ENCODE data around the gene RGCC.
"Not testable (repeated sequence)": the region's sequence is repeated elsewhere in the genome, so short reads cannot be mapped to it uniquely, and the experiment has no call there.

RGCC gene, protein sequence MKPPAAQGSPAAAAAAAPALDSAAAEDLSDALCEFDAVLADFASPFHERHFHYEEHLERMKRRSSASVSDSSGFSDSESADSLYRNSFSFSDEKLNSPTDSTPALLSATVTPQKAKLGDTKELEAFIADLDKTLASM

DNA sequence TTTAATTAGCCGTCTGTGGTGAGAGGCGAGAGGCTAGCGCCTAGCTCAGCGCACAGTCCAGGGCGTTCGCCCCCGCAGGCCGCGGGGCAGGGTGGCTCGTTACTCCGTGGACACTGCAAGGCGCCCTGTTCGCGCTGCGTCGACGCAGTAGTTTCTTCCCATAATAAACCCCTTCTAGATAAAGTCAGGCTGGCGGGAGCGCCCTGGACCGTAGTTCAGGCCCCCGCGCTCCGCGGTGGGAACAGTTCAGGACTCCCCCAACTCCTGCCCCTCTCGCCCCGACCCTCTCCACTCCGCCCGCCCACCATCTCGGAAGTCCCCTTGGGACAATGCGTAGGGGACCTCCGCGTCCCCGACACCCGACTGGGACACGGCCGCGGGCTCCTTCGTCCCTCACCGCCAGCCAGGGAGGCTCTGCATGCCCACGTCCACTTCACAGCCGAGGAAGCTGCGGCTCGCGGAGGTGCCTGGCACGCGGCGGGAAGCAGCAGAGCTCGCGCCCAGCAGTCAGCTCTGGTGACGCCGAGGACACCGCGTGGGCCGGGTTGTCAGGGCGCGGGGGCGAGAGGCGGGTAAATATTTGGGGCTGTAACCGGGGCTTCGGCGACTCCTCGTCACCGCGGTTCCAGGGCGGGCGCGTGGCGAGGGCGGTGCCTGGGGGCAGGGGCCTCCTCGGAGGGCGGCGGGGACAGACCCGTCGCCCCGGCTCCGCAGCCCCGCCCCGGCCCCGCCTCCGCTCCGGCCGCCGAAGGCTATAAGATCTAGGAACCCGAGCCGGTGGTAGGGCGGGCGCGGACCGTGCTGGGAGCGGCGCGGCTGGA lies at the start of gene RGCC:
RGCC (plus strand) TSS at position 783 of the 821 bp plus-strand sequence. CDS start 158 bp downstream, outside the sequence.
- peak within 1 kb of the TSS; percentile 45 for H3K4me3 ChIP-seq
- in situ Hi-C loops (cut with MboI; ENCODE audit: low sequenced_read_pairs): no loop called here
- no peaks in the 10 kb centered on the region for H3K36me3 ChIP-seq (replicated peaks)
- peaks cover 3% of the 10 kb centered on the region; the same call in 1 of the 2 replicates for H3K27me3 ChIP-seq (ENCODE audit: low read depth)
- DNase-seq (ENCODE audit: low spot score in 2 of 2): peak; percentile 36 to 88
- no peaks in the 10 kb centered on the region for H3K9me3 ChIP-seq
- peaks cover 5% of the 10 kb centered on the region for H3K4me1 ChIP-seq

DNA sequence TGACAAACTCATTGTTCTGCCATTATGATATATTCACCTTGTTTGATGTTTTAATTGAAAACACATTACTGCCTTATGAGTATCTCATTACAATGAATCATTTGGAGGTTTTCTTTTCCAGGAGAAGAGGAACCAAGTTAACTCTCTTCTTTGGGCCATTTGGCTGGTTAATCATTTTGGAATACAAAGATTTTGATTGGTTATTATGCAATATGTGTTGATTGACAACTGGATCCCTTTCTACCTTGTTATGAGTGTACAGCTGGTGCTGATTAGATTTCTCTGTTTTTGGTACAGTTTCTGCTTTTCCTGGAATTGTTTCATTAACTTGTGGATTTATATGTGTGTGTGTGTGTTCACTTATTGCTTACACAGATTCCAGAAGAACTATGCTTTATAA lies 49.2 kb upstream of the RGCC start:
- in situ Hi-C loops (cut with MboI; ENCODE audit: low sequenced_read_pairs): no loop called here

DNA sequence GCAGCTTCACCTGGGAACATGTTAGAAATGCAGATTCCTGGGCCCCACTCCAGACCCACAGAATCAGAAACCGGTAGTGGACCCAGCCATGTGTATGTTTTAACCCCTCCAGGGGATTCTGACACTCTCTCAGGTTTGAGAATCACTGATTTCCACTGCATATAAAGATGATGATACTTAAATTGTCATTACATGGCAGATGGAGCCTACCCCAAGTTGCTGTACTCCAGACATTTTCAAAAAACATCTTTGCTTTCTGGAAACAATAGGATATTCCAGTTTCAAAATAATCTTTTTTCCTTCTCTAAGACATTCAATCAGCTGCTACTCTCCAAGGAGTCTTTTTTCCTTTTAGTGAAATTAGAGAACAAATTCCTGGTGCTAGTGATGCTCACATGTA lies 48.6 kb upstream of the RGCC start:
- DNase-seq (ENCODE audit: low spot score in 2 of 2): no peak
- Histone ChIP-seq H3K4me1 (peaks cover 3% of the 10 kb centered on the region; the same call in 1 of the 2 replicates), H3K27me3 (ENCODE audit: low read depth) (no peaks in the 10 kb centered on the region), H3K4me3 (no peak overlapping the region), H3K9me3 (no peaks in the 10 kb centered on the region), H3K36me3 (replicated peaks) (no peaks in the 10 kb centered on the region)
- in situ Hi-C loops (cut with MboI; ENCODE audit: low sequenced_read_pairs): no loop called here

More for the DNA sequence above, 49.2 kb upstream of the RGCC start:
- DNase-seq (ENCODE audit: low spot score in 2 of 2): no peak
- Histone ChIP-seq H3K4me1 (peaks cover 3% of the 10 kb centered on the region; the same call in 1 of the 2 replicates), H3K27me3 (ENCODE audit: low read depth) (no peaks in the 10 kb centered on the region), H3K36me3 (replicated peaks) (no peaks in the 10 kb centered on the region), H3K9me3 (no peaks in the 10 kb centered on the region), H3K4me3 (no peak overlapping the region)

DNA sequence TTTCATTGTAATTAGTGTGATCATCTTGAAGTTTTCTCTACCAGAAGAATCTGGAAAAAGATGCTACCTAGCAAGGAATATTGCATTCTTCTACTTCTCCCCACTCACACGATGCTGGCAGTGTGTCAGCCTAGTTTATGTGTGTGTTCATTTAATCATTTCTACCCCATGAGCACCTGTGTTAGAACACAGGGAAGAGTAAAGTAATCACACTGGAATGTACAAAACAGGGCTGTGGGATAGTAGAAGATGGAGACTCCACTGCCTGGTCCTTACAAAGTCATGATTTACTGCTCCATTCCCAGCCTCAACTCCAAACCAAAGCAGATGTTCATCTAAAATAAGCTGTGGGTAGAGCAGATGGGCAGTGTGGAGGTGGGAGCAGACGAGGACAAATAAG lies 47.7 kb upstream of the RGCC start:
- in situ Hi-C loops (cut with MboI; ENCODE audit: low sequenced_read_pairs): no loop called here
- no peaks in the 10 kb centered on the region for H3K27me3 ChIP-seq (ENCODE audit: low read depth)
- DNase-seq (ENCODE audit: low spot score in 2 of 2): no peak
- no peaks in the 10 kb centered on the region for H3K36me3 ChIP-seq (replicated peaks)
- H3K4me3 ChIP-seq: no peak overlapping the region
- peaks cover 2% of the 10 kb centered on the region; the same call in 1 of the 2 replicates for H3K4me1 ChIP-seq
- no peaks in the 10 kb centered on the region for H3K9me3 ChIP-seq

DNA sequence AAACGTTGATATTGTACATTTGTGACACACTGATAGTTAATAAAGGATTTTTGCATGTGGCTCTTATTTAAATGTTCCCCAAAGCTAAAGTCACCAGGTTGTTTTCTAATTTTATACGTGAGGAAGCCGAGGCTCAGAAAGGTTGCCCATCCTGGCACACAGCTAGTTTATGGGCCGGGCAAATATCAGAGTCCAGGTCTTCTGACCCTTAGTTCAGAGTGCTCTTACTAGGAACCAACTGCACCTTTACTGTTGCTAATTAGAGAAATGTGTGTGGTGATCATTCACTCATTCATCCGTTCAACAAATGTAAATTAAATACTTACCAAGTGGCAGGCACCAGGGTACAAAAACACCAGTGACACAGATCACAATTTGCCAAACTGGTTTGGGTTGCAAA lies 46.3 kb upstream of the RGCC start:
- DNase-seq (ENCODE audit: low spot score in 2 of 2): no peak
- in situ Hi-C loops (cut with MboI; ENCODE audit: low sequenced_read_pairs): no loop called here
- Histone ChIP-seq H3K4me3 (no peak overlapping the region), H3K9me3 (no peaks in the 10 kb centered on the region), H3K4me1 (no peaks in the 10 kb centered on the region), H3K36me3 (replicated peaks) (no peaks in the 10 kb centered on the region), H3K27me3 (ENCODE audit: low read depth) (no peaks in the 10 kb centered on the region)

DNA sequence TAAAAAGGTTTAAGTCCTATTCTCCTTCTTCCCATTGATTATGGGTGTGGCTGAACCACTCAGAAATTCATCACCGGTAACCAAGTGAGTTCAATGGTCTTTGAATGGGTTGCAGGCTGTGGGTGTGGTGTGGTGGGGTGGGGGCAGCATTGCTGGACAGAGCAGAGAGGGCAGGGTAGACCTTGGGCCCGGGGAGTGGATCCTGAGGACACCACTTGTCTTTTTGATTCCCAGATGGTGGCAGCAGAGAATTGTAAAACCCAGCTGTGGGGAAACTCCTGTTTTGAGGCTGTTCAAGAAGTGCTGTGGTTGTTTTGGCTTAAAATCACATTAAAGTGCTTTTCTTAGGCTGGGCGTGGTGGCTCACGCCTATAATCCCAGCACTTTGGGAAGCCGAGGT lies 45.8 kb upstream of the RGCC start:
- DNase-seq (ENCODE audit: low spot score in 2 of 2): peak; percentile 17 to 33
- no peaks in the 10 kb centered on the region for H3K27me3 ChIP-seq (ENCODE audit: low read depth)
- H3K36me3 ChIP-seq (replicated peaks): no peaks in the 10 kb centered on the region
- H3K4me3 ChIP-seq: no peak overlapping the region
- H3K4me1 ChIP-seq: no peaks in the 10 kb centered on the region
- H3K9me3 ChIP-seq: no peaks in the 10 kb centered on the region
- in situ Hi-C loops (cut with MboI; ENCODE audit: low sequenced_read_pairs): no loop called here

DNA sequence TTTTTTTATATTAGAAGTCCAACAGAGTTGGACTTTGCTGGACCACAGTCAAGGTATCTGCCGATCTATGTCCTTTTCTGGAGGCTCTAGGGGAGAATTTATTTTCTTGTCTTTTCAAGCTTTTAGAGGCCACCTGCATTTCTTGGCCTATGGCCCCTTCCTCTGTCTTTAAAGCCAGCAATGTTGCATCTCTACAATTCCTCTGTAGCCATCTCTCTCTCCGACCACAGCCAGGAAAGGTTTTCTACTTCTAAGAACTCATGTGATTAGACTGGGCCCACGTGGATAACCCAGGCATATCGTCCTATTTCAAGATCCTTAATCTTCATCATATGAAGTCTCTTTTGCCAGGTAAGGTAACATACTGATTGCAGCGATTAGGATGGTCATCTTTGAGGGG lies 43.5 kb upstream of the RGCC start:
- in situ Hi-C loops (cut with MboI; ENCODE audit: low sequenced_read_pairs): no loop called here
- Histone ChIP-seq H3K27me3 (ENCODE audit: low read depth) (no peaks in the 10 kb centered on the region), H3K4me3 (no peak overlapping the region), H3K4me1 (no peaks in the 10 kb centered on the region), H3K36me3 (replicated peaks) (no peaks in the 10 kb centered on the region), H3K9me3 (no peaks in the 10 kb centered on the region)
- no peak for DNase-seq (ENCODE audit: low spot score in 2 of 2)

DNA sequence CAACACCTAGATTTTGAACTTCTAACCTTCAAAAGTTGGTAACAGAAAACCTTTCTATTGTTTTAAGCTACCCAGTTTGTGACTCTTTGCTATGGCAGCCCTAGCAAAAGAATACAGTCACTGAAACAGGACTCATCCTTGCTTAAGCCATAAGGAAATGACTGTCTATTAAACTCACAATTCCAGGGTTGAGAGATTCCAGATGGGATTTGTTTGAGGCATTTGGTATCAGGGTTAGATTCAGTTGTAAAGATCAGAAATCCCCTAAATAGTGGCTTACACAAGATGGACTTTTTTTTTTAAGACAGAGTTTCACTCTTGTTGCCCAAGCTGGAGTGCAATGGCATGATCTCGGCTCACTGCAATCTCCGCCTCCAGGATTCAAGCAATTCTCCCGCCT lies 41.1 kb upstream of the RGCC start:
- no peak for DNase-seq (ENCODE audit: low spot score in 2 of 2)
- no peaks in the 10 kb centered on the region; the same call in 1 of the 2 replicates for H3K27me3 ChIP-seq (ENCODE audit: low read depth)
- no peak overlapping the region for H3K4me3 ChIP-seq
- H3K36me3 ChIP-seq (replicated peaks): no peaks in the 10 kb centered on the region
- H3K9me3 ChIP-seq: no peaks in the 10 kb centered on the region
- H3K4me1 ChIP-seq: no peaks in the 10 kb centered on the region
- in situ Hi-C loops (cut with MboI; ENCODE audit: low sequenced_read_pairs): no loop called here

DNA sequence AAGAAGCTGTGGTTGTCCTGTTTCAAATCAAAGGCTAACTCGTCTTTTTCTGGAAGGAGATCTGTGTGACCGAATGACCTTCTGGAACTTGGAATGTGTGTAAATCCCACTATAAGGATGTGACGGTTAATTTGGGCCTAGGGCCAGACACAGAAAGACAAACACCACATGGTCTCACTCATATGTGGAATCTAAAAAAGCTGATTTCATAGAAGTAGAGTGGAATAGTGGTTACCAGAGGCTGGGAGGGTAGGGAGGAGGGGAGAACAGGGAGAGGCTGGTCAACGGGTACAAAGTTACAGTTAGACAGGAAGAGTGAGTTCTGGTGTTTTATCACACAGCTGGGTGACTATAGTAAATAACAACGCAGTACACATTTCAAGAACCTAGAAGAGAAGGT lies 39.3 kb upstream of the RGCC start:
- no peaks in the 10 kb centered on the region for H3K36me3 ChIP-seq (replicated peaks)
- no peak for DNase-seq (ENCODE audit: low spot score in 2 of 2)
- no peak overlapping the region for H3K4me3 ChIP-seq
- H3K4me1 ChIP-seq: no peaks in the 10 kb centered on the region
- in situ Hi-C loops (cut with MboI; ENCODE audit: low sequenced_read_pairs): no loop called here
- no peaks in the 10 kb centered on the region; the same call in 1 of the 2 replicates for H3K27me3 ChIP-seq (ENCODE audit: low read depth)
- H3K9me3 ChIP-seq: no peaks in the 10 kb centered on the region

DNA sequence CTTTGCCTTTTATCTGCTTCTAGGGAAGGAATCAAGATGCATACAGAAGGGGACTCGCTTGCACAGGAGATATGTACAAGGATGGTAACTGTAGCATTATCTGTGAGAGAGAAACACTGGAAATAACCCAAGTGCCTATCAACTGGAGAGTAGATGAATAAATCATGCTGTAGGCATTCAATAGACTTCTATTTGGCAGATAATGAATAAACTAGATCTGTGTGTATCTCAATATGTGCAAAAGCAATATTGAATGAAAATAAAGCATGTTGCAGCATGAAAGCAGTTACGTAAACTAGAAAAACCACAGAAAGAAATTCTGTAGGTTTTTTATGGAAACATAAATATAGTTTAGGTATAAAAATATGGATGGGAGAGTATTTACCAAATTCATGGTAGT lies 38.6 kb upstream of the RGCC start:
- DNase-seq (ENCODE audit: low spot score in 2 of 2): no peak
- H3K9me3 ChIP-seq: no peaks in the 10 kb centered on the region
- H3K4me1 ChIP-seq: no peaks in the 10 kb centered on the region
- H3K27me3 ChIP-seq (ENCODE audit: low read depth): no peaks in the 10 kb centered on the region; the same call in 1 of the 2 replicates
- no peak overlapping the region for H3K4me3 ChIP-seq
- in situ Hi-C loops (cut with MboI; ENCODE audit: low sequenced_read_pairs): no loop called here
- H3K36me3 ChIP-seq (replicated peaks): no peaks in the 10 kb centered on the region

DNA sequence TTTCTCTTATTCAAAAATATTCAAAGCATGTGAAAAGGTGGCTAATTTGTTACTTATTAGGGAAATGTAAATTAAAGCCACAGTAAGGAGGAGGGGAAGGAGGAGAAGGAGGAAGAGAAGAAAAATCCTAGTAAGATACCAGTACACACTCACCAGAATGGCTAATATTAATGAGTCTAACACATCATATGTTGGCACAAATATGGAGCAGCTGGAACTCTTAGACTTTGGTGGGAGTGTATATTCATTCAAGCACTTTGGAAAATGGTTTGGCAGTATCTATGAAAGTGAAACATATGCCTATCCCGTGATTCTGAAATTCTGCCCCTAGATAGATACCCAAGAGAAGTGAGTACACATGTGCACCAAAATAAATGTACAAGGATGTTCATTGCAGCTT lies 38.1 kb upstream of the RGCC start:
- no peak for DNase-seq (ENCODE audit: low spot score in 2 of 2)
- Histone ChIP-seq H3K36me3 (replicated peaks) (no peaks in the 10 kb centered on the region), H3K27me3 (ENCODE audit: low read depth) (no peaks in the 10 kb centered on the region; the same call in 1 of the 2 replicates), H3K4me3 (no peak overlapping the region), H3K4me1 (no peaks in the 10 kb centered on the region), H3K9me3 (no peaks in the 10 kb centered on the region)
- in situ Hi-C loops (cut with MboI; ENCODE audit: low sequenced_read_pairs): no loop called here

DNA sequence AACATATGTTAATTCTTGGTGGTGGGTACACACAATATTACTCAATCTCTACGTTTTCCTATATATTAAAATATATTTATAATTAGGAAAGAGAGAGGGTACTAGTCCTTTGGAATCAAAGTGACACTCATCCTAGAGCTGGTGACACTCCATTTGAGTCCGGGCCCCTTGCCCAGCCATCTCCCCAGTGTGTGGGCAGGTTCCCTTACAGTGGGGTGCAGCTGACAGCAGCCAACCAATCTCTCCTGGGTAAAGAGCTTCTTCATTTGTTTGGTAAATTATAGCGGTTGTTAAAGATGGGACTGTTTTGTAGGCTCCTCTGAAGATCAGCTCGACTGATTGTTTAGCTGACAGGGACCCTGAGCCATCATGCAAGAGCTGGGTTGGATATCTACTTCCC lies 37.2 kb upstream of the RGCC start:
- no peaks in the 10 kb centered on the region for H3K36me3 ChIP-seq (replicated peaks)
- no peak overlapping the region for H3K4me3 ChIP-seq
- in situ Hi-C loops (cut with MboI; ENCODE audit: low sequenced_read_pairs): no loop called here
- H3K9me3 ChIP-seq: no peaks in the 10 kb centered on the region
- no peak for DNase-seq (ENCODE audit: low spot score in 2 of 2)
- no peaks in the 10 kb centered on the region; the same call in 1 of the 2 replicates for H3K27me3 ChIP-seq (ENCODE audit: low read depth)
- no peaks in the 10 kb centered on the region for H3K4me1 ChIP-seq

DNA sequence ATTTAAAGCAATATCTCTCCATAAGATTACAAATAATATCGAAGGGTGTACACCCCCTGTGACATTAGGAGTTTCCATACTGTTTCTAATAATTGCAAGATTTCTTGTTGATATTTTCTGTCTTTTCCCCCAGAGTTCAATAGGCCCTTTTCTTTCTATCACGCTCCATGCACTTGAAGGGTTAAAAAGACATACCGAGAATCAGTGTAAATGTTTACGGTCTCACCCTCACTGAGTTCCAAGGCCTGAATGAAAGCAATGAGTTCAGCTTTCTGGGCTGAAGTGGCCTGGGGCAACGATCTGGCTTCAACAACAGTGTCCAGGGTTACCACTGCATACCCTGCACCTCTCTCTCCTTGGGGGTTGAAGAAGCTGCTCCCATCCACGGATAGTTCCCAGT lies 36.0 kb upstream of the RGCC start:
- H3K27me3 ChIP-seq (ENCODE audit: low read depth); in situ Hi-C loops (cut with MboI; ENCODE audit: low sequenced_read_pairs); H3K4me3 ChIP-seq; H3K4me1 ChIP-seq; H3K9me3 ChIP-seq; DNase-seq (ENCODE audit: low spot score in 2 of 2); H3K36me3 ChIP-seq (replicated peaks): not testable (repeated sequence)

DNA sequence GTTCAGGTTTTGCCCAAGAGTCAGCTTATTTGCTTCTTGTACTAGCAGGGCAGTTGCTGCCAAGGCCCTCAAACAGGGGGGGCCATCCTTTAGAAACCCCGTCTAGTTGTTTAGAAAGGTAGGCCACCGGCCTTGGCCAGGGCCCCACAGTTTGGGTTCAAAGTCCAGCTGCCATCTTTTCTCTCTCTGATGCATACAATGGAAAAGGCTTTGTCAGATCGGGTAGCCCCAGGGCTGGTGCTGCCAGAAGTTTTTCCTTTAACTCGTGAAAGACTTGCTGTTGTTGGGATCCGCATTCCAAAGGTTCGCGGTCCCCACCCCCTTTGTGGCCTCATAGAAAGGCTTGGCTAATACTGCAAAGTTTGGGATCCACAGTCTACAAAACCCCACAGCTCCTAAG lies 35.4 kb upstream of the RGCC start:
- DNase-seq (ENCODE audit: low spot score in 2 of 2): peak in 1 of 2 experiments; percentile 29
- in situ Hi-C loops (cut with MboI; ENCODE audit: low sequenced_read_pairs); H3K27me3 ChIP-seq (ENCODE audit: low read depth); H3K36me3 ChIP-seq (replicated peaks); H3K4me3 ChIP-seq; H3K9me3 ChIP-seq; H3K4me1 ChIP-seq: not testable (repeated sequence)
